CD4-positive, CD25-positive, alpha-beta regulatory T cell (primary cell): ENCODE results near the gene IRF9. TPM values are rescaled to one million over a fixed set of nuclear protein-coding genes. Genes with fewer than 3 reads are reported as not detected.

ENCODE experiments used
- ATAC-seq, 2 donors: fragments of 150-1000 bp; cut with Tn5 transposase; one replicate each; pipeline ENCODE4 v1.10.0; 2021; ENCODE audit warnings: low read depth in 2 of 2, moderate number of reproducible peaks in 2 of 2, moderate library complexity in 1 of 2
- DNase-seq, 3 donors: peaks; one replicate each; pipeline versions ENCODE4 v3.0.0 to v3.0.0-alpha.2; 2012 to 2022; ENCODE audit warnings: mixed read lengths in 1 of 3
- H3K27ac ChIP-seq: one replicate; pipeline ENCODE4 v1.7.0; 2013; ENCODE audit warnings: mild to moderate bottlenecking, low read length; ENCODE audit not compliant: insufficient read depth, poor library complexity, severe bottlenecking
- H3K27me3 ChIP-seq: one replicate; pipeline ENCODE4 v1.7.0; 2013; ENCODE audit warnings: low read length; ENCODE audit not compliant: control insufficient read depth, insufficient read depth
- H3K36me3 ChIP-seq: one replicate; pipeline ENCODE4 v1.7.0; 2013; ENCODE audit warnings: mild to moderate bottlenecking, low read length, moderate library complexity; ENCODE audit not compliant: control insufficient read depth, insufficient read depth
- H3K4me1 ChIP-seq: 2 replicates; pipeline ENCODE4 v1.7.0; 2013; ENCODE audit warnings: mild to moderate bottlenecking, low read length; ENCODE audit not compliant: insufficient read depth, control insufficient read depth, poor library complexity, severe bottlenecking
- H3K4me3 ChIP-seq: one replicate; pipeline ENCODE4 v1.7.0; 2013; ENCODE audit warnings: low read depth, mild to moderate bottlenecking, low read length, moderate library complexity
- H3K9me3 ChIP-seq, 2 experiments: 1 replicate in 1 of 2; 2 replicates in 1 of 2; pipeline ENCODE4 v1.7.0; 2013; ENCODE audit warnings: low read length in 2 of 2, mild to moderate bottlenecking in 1 of 2, moderate library complexity in 1 of 2; ENCODE audit not compliant: control insufficient read depth in 2 of 2
- H3K27ac Mint-ChIP-seq, 3 donors: one replicate each; pipeline ENCODE4 v1.8.0; 2020 to 2022; ENCODE audit warnings: mild to moderate bottlenecking in 3 of 3, mixed read lengths in 3 of 3, moderate library complexity in 2 of 3
- H3K27me3 Mint-ChIP-seq: one replicate; pipeline ENCODE4 v1.8.0; 2022; ENCODE audit warnings: mild to moderate bottlenecking, mixed read lengths
- H3K36me3 Mint-ChIP-seq: one replicate; pipeline ENCODE4 v1.8.0; 2020; ENCODE audit warnings: mixed read lengths
- H3K4me1 Mint-ChIP-seq, 4 donors: one replicate each; pipeline ENCODE4 v1.8.0; 2020 to 2022; ENCODE audit warnings: mixed read lengths in 4 of 4, mild to moderate bottlenecking in 1 of 4
- H3K4me3 Mint-ChIP-seq, 4 donors: one replicate each; pipeline ENCODE4 v1.8.0; 2020 to 2022; ENCODE audit warnings: mild to moderate bottlenecking in 4 of 4, mixed read lengths in 4 of 4, moderate library complexity in 3 of 4
- H3K9me3 Mint-ChIP-seq, 7 donors: one replicate each; pipeline ENCODE4 v1.8.0; 2020 to 2022; ENCODE audit warnings: mixed read lengths in 7 of 7, mild to moderate bottlenecking in 3 of 7, moderate library complexity in 2 of 7
- polyA plus RNA-seq, 4 donors: library from polyadenylated mRNA; unstranded; fragments of 300-500 nt; fragmentation: Illumina TruSeq; gene quantifications; one replicate each; pipeline ENCODE4 v1.2.3, GENCODE V29; 2021
- total RNA-seq: library from RNA; stranded (reverse); gene quantifications from one replicate; pipeline ENCODE4 v1.2.3, GENCODE V29; 2022

Gene IRF9
- total and polyA plus RNA-seq, 5 donors from 2014 or later: 105 to 369 (median 127) TPM

- Histone ChIP-seq H3K27me3 (no peaks in the 10 kb centered on the region), H3K27ac (no peak overlapping the region), H3K4me1 (peaks cover 31% of the 10 kb centered on the region), H3K4me3 (peak overlapping the region; percentile 96), H3K36me3 (peaks cover 51% of the 10 kb centered on the region), H3K9me3 (no peaks in the 10 kb centered on the region)
- DNase-seq: no peak
- Mint-ChIP-seq H3K27ac (no peak overlapping the region), H3K4me1 (peaks cover 6 to 46% (median 23%) of the 10 kb centered on the region in 4 donors), H3K4me3 (peak overlapping the region in 1 of 4 donors; percentile 21), H3K27me3 (no peaks in the 10 kb centered on the region), H3K9me3 (no peaks in the 10 kb centered on the region), H3K36me3 (peaks cover 31% of the 10 kb centered on the region)
- ATAC-seq: no peak
Measured at GRCh38 chr14:24117179-24117578, 43.9 kb upstream of the IRF9 start.

GRCh38 chr14:24119691-24120090 lies 41.4 kb upstream of the IRF9 start:
- Histone ChIP-seq H3K27me3 (no peaks in the 10 kb centered on the region), H3K27ac (no peak overlapping the region), H3K9me3 (no peaks in the 10 kb centered on the region), H3K36me3 (peaks cover 70% of the 10 kb centered on the region), H3K4me3 (no peak overlapping the region), H3K4me1 (peaks cover 24% of the 10 kb centered on the region)
- H3K36me3 Mint-ChIP-seq: peaks cover 48% of the 10 kb centered on the region
- no peak overlapping the region for H3K27ac Mint-ChIP-seq
- H3K27me3 Mint-ChIP-seq: no peaks in the 10 kb centered on the region
- ATAC-seq (no peak), DNase-seq (no peak)
- H3K9me3 Mint-ChIP-seq: no peaks in the 10 kb centered on the region
- peak overlapping the region in 2 of 4 donors; percentile 53 to 68 for H3K4me3 Mint-ChIP-seq
- peaks cover 6 to 44% (median 23%) of the 10 kb centered on the region in 4 donors for H3K4me1 Mint-ChIP-seq

GRCh38 chr14:24121210-24121609 lies 39.9 kb upstream of the IRF9 start:
- Mint-ChIP-seq H3K27ac (no peak overlapping the region), H3K36me3 (peaks cover 51% of the 10 kb centered on the region), H3K4me1 (peaks cover 6 to 31% (median 13%) of the 10 kb centered on the region in 4 donors), H3K9me3 (no peaks in the 10 kb centered on the region), H3K4me3 (no peak overlapping the region), H3K27me3 (no peaks in the 10 kb centered on the region)
- H3K36me3 ChIP-seq: peaks cover 70% of the 10 kb centered on the region
- no peak overlapping the region for H3K4me3 ChIP-seq
- no peaks in the 10 kb centered on the region for H3K9me3 ChIP-seq
- no peaks in the 10 kb centered on the region for H3K27me3 ChIP-seq
- peaks cover 13% of the 10 kb centered on the region for H3K4me1 ChIP-seq
- ATAC-seq (no peak), DNase-seq (no peak)
- no peak overlapping the region for H3K27ac ChIP-seq

- H3K9me3 ChIP-seq: no peaks in the 10 kb centered on the region
- Mint-ChIP-seq H3K9me3 (no peaks in the 10 kb centered on the region), H3K4me1 (peaks cover 0 to 19% (median 5%) of the 10 kb centered on the region in 4 donors), H3K4me3 (no peak overlapping the region), H3K27me3 (no peaks in the 10 kb centered on the region), H3K36me3 (peaks cover 44% of the 10 kb centered on the region), H3K27ac (no peak overlapping the region)
- DNase-seq: no peak
- peaks cover under 1% of the 10 kb centered on the region for H3K4me1 ChIP-seq
- peaks cover 63% of the 10 kb centered on the region for H3K36me3 ChIP-seq
- H3K4me3 ChIP-seq: no peak overlapping the region
- H3K27ac ChIP-seq: no peak overlapping the region
- ATAC-seq: no peak
- H3K27me3 ChIP-seq: no peaks in the 10 kb centered on the region
Measured at GRCh38 chr14:24122416-24122815, 38.6 kb upstream of the IRF9 start.

GRCh38 chr14:24122898-24123297 lies 38.2 kb upstream of the IRF9 start:
- no peak overlapping the region for H3K27ac ChIP-seq

GRCh38 chr14:24123424-24124417 lies 37.3 kb upstream of the IRF9 start:
- H3K9me3 Mint-ChIP-seq: no peaks in the 10 kb centered on the region
- H3K9me3 ChIP-seq: no peaks in the 10 kb centered on the region
- ATAC-seq: peak; percentile 34 to 36
- H3K4me3 Mint-ChIP-seq: no peak overlapping the region
- no peak overlapping the region for H3K27ac ChIP-seq
- no peaks in the 10 kb centered on the region for H3K27me3 Mint-ChIP-seq
- H3K4me1 Mint-ChIP-seq: peaks cover 0 to 11% (median 0%) of the 10 kb centered on the region in 4 donors
- no peaks in the 10 kb centered on the region for H3K4me1 ChIP-seq
- no peaks in the 10 kb centered on the region for H3K27me3 ChIP-seq
- H3K36me3 ChIP-seq: peaks cover 49% of the 10 kb centered on the region
- DNase-seq: no peak
- peaks cover 32% of the 10 kb centered on the region for H3K36me3 Mint-ChIP-seq
- H3K27ac Mint-ChIP-seq: no peak overlapping the region
- no peak overlapping the region for H3K4me3 ChIP-seq

More at GRCh38 chr14:24122898-24123297, 38.2 kb upstream of the IRF9 start:
- DNase-seq: no peak
- Histone ChIP-seq H3K9me3 (no peaks in the 10 kb centered on the region), H3K4me1 (no peaks in the 10 kb centered on the region), H3K36me3 (peaks cover 58% of the 10 kb centered on the region), H3K4me3 (no peak overlapping the region), H3K27me3 (no peaks in the 10 kb centered on the region)
- Mint-ChIP-seq H3K9me3 (no peaks in the 10 kb centered on the region), H3K4me1 (peaks cover 0 to 16% (median 3%) of the 10 kb centered on the region in 4 donors), H3K27ac (no peak overlapping the region), H3K4me3 (no peak overlapping the region), H3K27me3 (no peaks in the 10 kb centered on the region), H3K36me3 (peaks cover 40% of the 10 kb centered on the region)
- ATAC-seq: no peak

GRCh38 chr14:24126939-24127338 lies 34.1 kb upstream of the IRF9 start:
- Histone ChIP-seq H3K36me3 (peaks cover 19% of the 10 kb centered on the region), H3K9me3 (no peaks in the 10 kb centered on the region)

More at GRCh38 chr14:24126939-24127338, 34.1 kb upstream of the IRF9 start:
- Mint-ChIP-seq H3K9me3 (no peaks in the 10 kb centered on the region), H3K27me3 (no peaks in the 10 kb centered on the region), H3K36me3 (peaks cover 24% of the 10 kb centered on the region), H3K4me3 (no peak overlapping the region), H3K27ac (peak overlapping the region in 1 of 3 donors; percentile 20), H3K4me1 (peaks cover 0 to 16% (median 8%) of the 10 kb centered on the region in 4 donors)
- Histone ChIP-seq H3K27me3 (no peaks in the 10 kb centered on the region), H3K27ac (no peak overlapping the region), H3K4me1 (peaks cover 4% of the 10 kb centered on the region), H3K4me3 (no peak overlapping the region)
- ATAC-seq: no peak
- no peak for DNase-seq
